Left lung (tissue), 10 donors: ENCODE data around the gene FHOD3. TPM values are rescaled to one million over a fixed set of nuclear protein-coding genes. Genes with fewer than 3 reads are reported as not detected.

Experiments used
- ATAC-seq: fragments of 200-7000 bp; cut with Tn5 transposase; one replicate; pipeline ENCODE4 v1.9.1; 2020; ENCODE audit warnings: moderate library complexity
- DNase-seq, 4 donors: peaks; one replicate each; pipeline ENCODE4 v3.0.0-alpha.2; 2013 to 2020
- H3K27ac ChIP-seq, 2 donors: fragments of 200-600 bp; sonication (generic) in 1 of 2; one replicate each; pipeline versions ENCODE4 v1.5.0 to v1.8.0; 2020 to 2021
- H3K27me3 ChIP-seq, 2 donors: fragments of 200-600 bp; sonication (generic) in 1 of 2; one replicate each; pipeline versions ENCODE4 v1.5.0 to v1.8.0; 2020 to 2021
- H3K36me3 ChIP-seq, 2 donors: fragments of 200-600 bp; sonication (generic) in 1 of 2; one replicate each; pipeline versions ENCODE4 v1.5.0 to v1.8.0; 2020 to 2021
- H3K4me1 ChIP-seq, 2 donors: fragments of 200-600 bp; one replicate each; pipeline ENCODE4 v1.8.0; 2021
- H3K4me3 ChIP-seq, 2 donors: fragments of 200-600 bp; sonication (generic) in 1 of 2; one replicate each; pipeline versions ENCODE4 v1.5.0 to v1.8.0; 2020 to 2021; ENCODE audit warnings: mild to moderate bottlenecking in 1 of 2
- H3K9me3 ChIP-seq, 2 donors: fragments of 200-600 bp; sonication (generic) in 1 of 2; one replicate each; pipeline versions ENCODE4 v1.5.0 to v1.8.0; 2020 to 2021
- CTCF ChIP-seq, 2 donors: fragments of 200-600 bp; sonication (generic) in 1 of 2; IDR thresholded peaks; one replicate each; pipeline versions ENCODE4 v1.5.0 to v1.8.0; 2021; ENCODE audit warnings: antibody characterized with exemption in 2 of 2
- intact Hi-C, 2 donors: fragments of 100-400 bp; cut with DNase I; formaldehyde crosslinking; loops; one replicate each; pipeline versions ENCODE4 v1.11.2 to v1.14.2; 2022
- polyA plus RNA-seq, 6 donors: library from polyadenylated mRNA; unstranded; fragments of 120-200 nt; gene quantifications; one replicate each; pipeline ENCODE4 v1.2.1, GENCODE V29; 2013; ENCODE audit not compliant: insufficient read length in 6 of 6
- total RNA-seq, 2 donors: library from RNA; stranded (reverse); fragmentation: NEBNext Ultra II Directional; extraction: Animal tissue kit (Norgen Biotek cat#: 25700); gene quantifications; one replicate each; pipeline ENCODE4 v1.2.1, GENCODE V29; 2021
- donor health status: DM: no; HTN: yes; CAD: no.
- donor health status: DM: no; HTN: no; CAD: no.

Gene FHOD3
- total and polyA plus RNA-seq, 8 donors = 0.55 to 2.9 (median 1.5) TPM

- intact Hi-C loops = no loop called here
- H3K36me3 ChIP-seq = no peaks in the 10 kb centered on the region
- no peak overlapping the region for H3K27ac ChIP-seq
- TF ChIP-seq CTCF (IDR thresholded peaks at IDR 0.05) = no peak
- H3K4me3 ChIP-seq = no peak overlapping the region
- no peak for DNase-seq
- no peak for ATAC-seq
- no peaks in the 10 kb centered on the region for H3K27me3 ChIP-seq
- no peaks in the 10 kb centered on the region for H3K4me1 ChIP-seq
- H3K9me3 ChIP-seq = no peaks in the 10 kb centered on the region
Observed at GRCh38 chr18:36635414-36636096, 338.0 kb downstream of the FHOD3 start.

DNA sequence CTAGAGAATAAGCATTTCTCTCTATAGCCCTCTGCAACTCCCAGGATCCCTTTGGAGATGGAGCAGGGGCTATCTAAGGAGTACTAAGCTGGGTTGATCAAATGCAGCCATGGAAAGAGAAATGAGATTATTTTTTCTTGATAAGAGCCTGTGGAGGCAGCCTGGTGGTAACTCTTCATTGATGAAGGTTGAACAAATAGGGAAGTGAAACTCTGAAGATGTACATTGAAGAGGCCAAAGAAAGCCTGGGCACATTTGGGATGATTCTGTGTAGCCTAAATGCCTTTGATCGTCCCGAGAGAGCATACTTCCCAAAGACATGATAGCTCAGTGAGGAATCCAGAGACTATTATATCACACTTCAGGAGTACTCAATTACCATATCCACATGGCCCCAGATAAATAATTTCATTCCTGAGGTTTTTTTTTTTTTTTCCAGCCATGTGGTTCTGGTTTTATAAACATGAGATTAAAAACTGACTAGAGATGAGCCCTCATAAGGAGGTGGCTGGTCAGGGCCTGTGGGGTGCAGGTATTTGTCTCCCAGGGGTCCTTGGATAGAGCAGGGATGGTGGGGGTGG lies 338.8 kb downstream of the FHOD3 start:
- Histone ChIP-seq H3K4me3 (no peak overlapping the region), H3K27ac (no peak overlapping the region), H3K9me3 (no peaks in the 10 kb centered on the region), H3K27me3 (no peaks in the 10 kb centered on the region), H3K36me3 (no peaks in the 10 kb centered on the region), H3K4me1 (no peaks in the 10 kb centered on the region)
- no peak for TF ChIP-seq CTCF (IDR thresholded peaks at IDR 0.05)
- intact Hi-C loops = no loop called here
- ATAC-seq (no peak), DNase-seq (no peak)

DNA sequence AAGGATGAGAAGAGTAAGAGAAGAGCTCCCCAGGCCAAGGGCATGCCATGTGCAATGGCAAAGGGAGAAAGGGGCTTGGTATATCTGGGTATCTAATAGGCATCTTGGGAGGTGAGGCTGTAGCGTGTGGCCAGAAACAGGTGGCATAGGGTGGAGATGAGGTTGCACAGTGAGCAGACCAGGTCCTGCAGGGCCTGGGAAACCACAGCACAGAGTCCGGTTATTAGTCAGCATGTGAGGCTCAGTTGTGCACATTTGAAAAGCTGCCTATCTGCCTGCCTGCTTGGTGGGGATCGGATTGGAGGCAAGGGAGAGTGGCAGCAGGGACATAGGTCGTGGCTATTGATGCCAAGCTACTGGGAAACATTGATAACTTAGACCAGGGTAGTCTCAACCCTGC lies 340.7 kb downstream of the FHOD3 start:
- no peaks in the 10 kb centered on the region for H3K27me3 ChIP-seq
- no peak for TF ChIP-seq CTCF (IDR thresholded peaks at IDR 0.05)
- DNase-seq = no peak
- H3K27ac ChIP-seq = no peak overlapping the region
- intact Hi-C loops = no loop called here
- H3K4me3 ChIP-seq = no peak overlapping the region
- H3K9me3 ChIP-seq = no peaks in the 10 kb centered on the region
- ATAC-seq = no peak
- no peaks in the 10 kb centered on the region for H3K4me1 ChIP-seq
- H3K36me3 ChIP-seq = no peaks in the 10 kb centered on the region

DNA sequence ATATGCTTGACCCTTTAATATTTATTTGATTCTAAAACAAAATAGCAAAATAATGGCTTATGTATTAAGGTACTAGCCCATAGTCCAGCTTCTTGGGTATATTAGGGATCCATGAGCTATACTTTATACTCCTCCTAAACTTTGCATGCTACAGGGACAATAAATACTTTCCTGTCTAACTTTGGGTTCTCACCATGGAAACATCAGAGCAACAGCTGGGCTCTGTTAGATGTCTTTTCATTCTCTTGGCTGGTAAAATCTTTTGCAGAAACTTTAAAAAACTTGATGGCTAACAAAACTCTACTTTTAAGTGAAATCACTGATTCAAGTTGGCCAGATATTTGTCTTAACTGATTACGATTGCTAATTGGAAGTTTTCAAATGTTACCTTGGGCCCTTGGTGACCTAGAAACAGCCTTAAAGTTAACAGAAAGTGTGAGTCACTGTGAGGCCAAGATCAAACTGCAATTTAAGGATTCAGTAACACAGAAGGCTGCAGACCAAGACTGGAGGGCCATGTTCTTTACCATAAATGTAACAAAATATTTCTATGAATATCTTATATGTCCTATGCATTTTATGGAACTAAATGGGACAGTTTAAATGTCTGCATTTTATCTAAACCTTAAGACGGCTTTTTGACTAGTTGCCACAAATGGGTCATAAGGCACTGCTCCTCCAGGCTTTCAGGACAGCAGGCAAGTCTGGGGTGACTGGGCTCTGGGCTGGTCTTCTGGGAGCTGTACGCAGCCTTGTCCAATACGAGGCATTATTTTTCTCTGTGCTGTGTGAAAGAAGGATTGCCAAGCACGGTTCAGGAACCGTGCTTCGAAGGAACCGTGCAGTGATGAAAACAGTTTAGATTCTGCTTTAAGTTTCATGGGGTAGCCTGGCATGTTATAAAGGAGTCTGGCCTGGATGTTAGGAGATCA lies 342.8 kb downstream of the FHOD3 start:
- intact Hi-C loops = no loop called here
- Histone ChIP-seq H3K27me3 (no peaks in the 10 kb centered on the region), H3K27ac (no peak overlapping the region), H3K4me1 (no peaks in the 10 kb centered on the region), H3K36me3 (no peaks in the 10 kb centered on the region), H3K4me3 (no peak overlapping the region), H3K9me3 (no peaks in the 10 kb centered on the region)
- ATAC-seq = peak; percentile 24
- no peak for TF ChIP-seq CTCF (IDR thresholded peaks at IDR 0.05)
- DNase-seq = peak in 2 of 4 donors; percentile 62 to 66

- intact Hi-C loops = no loop called here
- Histone ChIP-seq H3K4me3 (no peak overlapping the region), H3K9me3 (no peaks in the 10 kb centered on the region), H3K27ac (no peak overlapping the region), H3K36me3 (no peaks in the 10 kb centered on the region), H3K27me3 (no peaks in the 10 kb centered on the region), H3K4me1 (no peaks in the 10 kb centered on the region)
- no peak for ATAC-seq
- DNase-seq = no peak
- TF ChIP-seq CTCF (IDR thresholded peaks at IDR 0.05) = no peak
Observed at GRCh38 chr18:36643061-36643460, 345.5 kb downstream of the FHOD3 start.
